HG03342 (cell line): ENCODE results near the gene R3HDML.

Experiments
- ATAC-seq: cut with Tn5 transposase; IDR thresholded peaks from one replicate; pipeline ENCODE4 v1.9.1; 2021; ENCODE audit warnings: mild to moderate bottlenecking, moderate library complexity; ENCODE audit not compliant: unreplicated experiment

Gene R3HDML

DNA sequence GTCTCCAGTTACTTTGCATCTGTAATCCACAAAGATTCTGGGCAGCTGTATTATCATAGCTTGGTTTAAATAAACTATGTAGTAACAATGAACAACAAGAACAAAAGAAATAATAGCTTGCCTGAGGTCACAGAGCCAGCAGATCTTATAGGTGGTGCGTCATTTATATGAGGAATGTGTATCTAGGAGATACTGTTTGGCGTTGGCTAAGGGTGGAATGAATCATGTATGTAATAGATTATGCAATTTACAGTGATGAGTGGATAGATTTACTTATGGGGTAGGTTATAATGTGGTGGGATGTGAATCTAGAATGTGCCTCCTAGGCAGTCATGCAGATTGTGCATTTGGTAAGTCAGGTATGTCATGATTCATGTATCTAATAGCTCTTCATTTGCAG, 61.5 kb downstream of the R3HDML start:
- no peak for ATAC-seq

DNA sequence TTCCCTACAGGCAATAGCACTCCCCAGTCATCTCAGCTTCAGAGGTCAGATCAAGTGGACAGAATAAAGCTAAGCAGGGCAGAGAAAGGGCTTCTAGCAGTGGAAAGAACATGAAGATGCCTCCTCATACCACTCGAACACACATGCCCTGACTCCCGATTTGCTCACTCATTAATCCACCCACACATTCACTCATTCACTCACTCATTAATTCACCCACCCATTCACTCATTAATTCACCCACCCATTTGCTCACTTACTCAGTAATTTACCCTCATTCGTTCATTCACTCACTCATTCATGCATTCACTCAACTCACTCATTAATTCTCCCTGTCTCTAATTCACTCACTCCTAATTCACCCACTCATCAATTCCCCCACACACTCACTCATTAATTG, 62.6 kb downstream of the R3HDML start:
- ATAC-seq: no peak

DNA sequence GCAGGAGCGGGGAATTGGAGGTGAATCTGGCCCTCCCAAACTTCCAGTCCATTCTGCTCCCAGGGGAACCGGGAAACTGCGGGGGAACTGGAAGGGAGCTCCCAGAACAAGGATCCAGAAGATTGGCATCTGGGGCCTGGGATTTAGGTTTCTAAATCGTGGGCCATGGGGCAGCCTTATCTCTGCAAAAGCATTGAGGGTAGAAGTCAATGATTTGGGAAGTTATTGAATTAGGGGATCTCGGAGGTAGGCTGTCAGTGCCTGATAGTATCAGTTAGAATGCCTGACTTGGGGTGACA, 63.8 kb downstream of the R3HDML start:
- ATAC-seq: no peak
